ENCODE measurements around the gene TPM2. TPM values are rescaled to one million over a fixed set of nuclear protein-coding genes. Genes with fewer than 3 reads are reported as not detected.

TPM2 gene
- total and polyA plus RNA-seq, 2 donors (not counting 1 experiment from before 2014, with no cell fraction given) = 2.4 to 6.3 TPM

DNA sequence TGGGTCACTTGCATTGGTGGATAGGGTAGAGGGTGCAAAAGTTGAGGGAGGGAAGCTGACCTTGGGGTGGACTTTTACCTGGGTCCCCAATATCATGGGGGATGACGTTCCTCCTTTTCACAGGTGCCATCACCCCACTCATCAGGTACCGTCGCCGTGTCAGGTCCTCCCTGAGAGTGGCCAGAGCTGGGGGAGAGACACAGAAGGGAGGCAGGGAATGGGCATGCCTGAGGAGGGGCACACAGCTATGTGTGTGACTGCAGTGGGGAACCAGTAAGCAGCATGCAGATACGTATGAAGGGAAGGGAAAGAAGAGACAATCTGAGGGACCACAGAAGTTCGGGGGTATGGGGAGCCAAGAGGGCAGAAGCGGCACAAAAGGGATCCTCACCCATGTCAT is 49.2 kb upstream of the TPM2 start:
- Histone ChIP-seq H3K36me3 (replicated peaks in 1 of 2; ENCODE audit: control extremely low read depth in 1 of 2, control insufficient read depth in 1 of 2, extremely low read depth in 1 of 2, insufficient read depth in 2 of 2, low read length in 1 of 2) (peaks cover 1 to 92% of the 10 kb centered on the region in 2 experiments), H3K4me1 (ENCODE audit: control insufficient read depth in 2 of 2, insufficient read depth in 2 of 2, low read length in 2 of 2) (peaks cover 0 to 8% of the 10 kb centered on the region in 2 donors), H3K27ac (ENCODE audit: low read length in 2 of 2) (no peak overlapping the region), H3K4me2 (replicated peaks; ENCODE audit: low read depth, low read length, poor library complexity, severe bottlenecking) (no peak overlapping the region), H3K4me3 (ENCODE audit: control extremely low read depth in 1 of 5, extremely low read depth in 1 of 5, insufficient read depth in 1 of 5, low read depth in 2 of 5, low read length in 4 of 5) (no peak overlapping the region), H3K9me3 (ENCODE audit: control extremely low read depth in 1 of 3, control insufficient read depth in 2 of 3, insufficient read depth in 1 of 3, low read length in 2 of 3) (no peaks in the 10 kb centered on the region), H4K20me1 (ENCODE audit: control insufficient read depth, insufficient read depth, low read length, poor library complexity, severe bottlenecking) (peaks cover 11% of the 10 kb centered on the region), H3K9ac (ENCODE audit: low read length) (no peak overlapping the region), H2AFZ (ENCODE audit: insufficient read depth, low read depth, low read length, poor library complexity, severe bottlenecking) (no peak overlapping the region), H3K79me2 (ENCODE audit: control insufficient read depth, insufficient read depth, low read length) (peaks cover 24% of the 10 kb centered on the region), H3K27me3 (replicated peaks in 1 of 4; ENCODE audit: control extremely low read depth in 1 of 4, control insufficient read depth in 3 of 4, insufficient read depth in 4 of 4, low read length in 3 of 4) (no peaks in the 10 kb centered on the region)
- intact Hi-C loops (cut with micrococcal nuclease) = loop anchor here (10.0 kb wide), 2 partner anchors 664 to 1726 kb away; partner anchors contain the start of genes FANCG, VCP and ZBTB5
- TF ChIP-seq, protein P1, sequence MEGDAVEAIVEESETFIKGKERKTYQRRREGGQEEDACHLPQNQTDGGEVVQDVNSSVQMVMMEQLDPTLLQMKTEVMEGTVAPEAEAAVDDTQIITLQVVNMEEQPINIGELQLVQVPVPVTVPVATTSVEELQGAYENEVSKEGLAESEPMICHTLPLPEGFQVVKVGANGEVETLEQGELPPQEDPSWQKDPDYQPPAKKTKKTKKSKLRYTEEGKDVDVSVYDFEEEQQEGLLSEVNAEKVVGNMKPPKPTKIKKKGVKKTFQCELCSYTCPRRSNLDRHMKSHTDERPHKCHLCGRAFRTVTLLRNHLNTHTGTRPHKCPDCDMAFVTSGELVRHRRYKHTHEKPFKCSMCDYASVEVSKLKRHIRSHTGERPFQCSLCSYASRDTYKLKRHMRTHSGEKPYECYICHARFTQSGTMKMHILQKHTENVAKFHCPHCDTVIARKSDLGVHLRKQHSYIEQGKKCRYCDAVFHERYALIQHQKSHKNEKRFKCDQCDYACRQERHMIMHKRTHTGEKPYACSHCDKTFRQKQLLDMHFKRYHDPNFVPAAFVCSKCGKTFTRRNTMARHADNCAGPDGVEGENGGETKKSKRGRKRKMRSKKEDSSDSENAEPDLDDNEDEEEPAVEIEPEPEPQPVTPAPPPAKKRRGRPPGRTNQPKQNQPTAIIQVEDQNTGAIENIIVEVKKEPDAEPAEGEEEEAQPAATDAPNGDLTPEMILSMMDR (IDR thresholded peaks at IDR 0.05) = no peak
- TF ChIP-seq EZH2 (IDR thresholded peaks at IDR 0.05; ENCODE audit: borderline replicate concordance, insufficient read depth, low read depth, low read length, poor library complexity, severe bottlenecking) = no peak
- DNase-seq (no peak), ATAC-seq (ENCODE audit: low read depth) (no peak)
- H3K27me3 Mint-ChIP-seq = no peaks in the 10 kb centered on the region
- H3K4me1 Mint-ChIP-seq = peaks cover 9% of the 10 kb centered on the region
- ChIA-PET CTCF (interaction anchor here (1.0 to 9.7 kb wide), 3 partner anchors 8 to 87 kb away, joined by 5 to 142 read pairs (median 20); partner anchors contain the start of genes GBA2 and RGP1), POLR2A (no interaction called here)
- H3K4me3 Mint-ChIP-seq = no peak overlapping the region
- no peaks in the 10 kb centered on the region for H3K9me3 Mint-ChIP-seq (ENCODE audit: insufficient read depth)
- no peak overlapping the region for H3K27ac Mint-ChIP-seq
- 96% methylated on average over 4 of the region's 7 CpGs for WGBS (ENCODE audit: insufficient coverage)

DNA sequence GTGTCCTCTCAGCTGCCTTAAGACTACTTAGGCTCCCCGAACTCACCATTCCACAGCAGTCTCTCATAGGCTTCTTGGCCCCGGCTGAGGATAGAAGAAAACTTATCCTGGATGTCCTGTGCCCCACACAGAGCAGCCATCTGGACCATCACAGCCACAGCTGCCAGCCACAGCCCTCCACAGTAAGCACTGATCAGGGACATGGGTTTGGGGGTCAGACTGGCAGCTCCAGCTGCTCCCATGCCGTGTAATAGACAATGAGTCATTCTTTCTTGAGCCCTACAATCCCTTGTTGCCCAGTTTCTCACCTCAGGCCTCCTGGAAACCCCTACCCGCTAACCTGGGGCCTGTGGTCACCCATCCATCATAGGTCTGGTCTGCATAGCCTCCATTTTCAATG is 48.5 kb upstream of the TPM2 start:
- intact Hi-C loops (cut with micrococcal nuclease) = loop anchor here (10.0 kb wide), 2 partner anchors 663 to 1727 kb away; partner anchors contain the start of genes FANCG, VCP and ZBTB5
- POLR2A ChIA-PET = interaction anchor here (1.1 kb wide), 1 partner anchor 11 kb away, joined by 5 read pairs; the partner anchor contains the start of genes GBA2 and RGP1
- Mint-ChIP-seq H3K27me3 (no peaks in the 10 kb centered on the region), H3K4me3 (no peak overlapping the region), H3K9me3 (ENCODE audit: insufficient read depth) (no peaks in the 10 kb centered on the region), H3K27ac (peak overlapping the region; percentile 3), H3K4me1 (peaks cover 5% of the 10 kb centered on the region)
- DNase-seq (no peak), ATAC-seq (ENCODE audit: low read depth) (no peak)
- no peak overlapping the region for H3K4me3 ChIP-seq (ENCODE audit: control extremely low read depth in 1 of 5, extremely low read depth in 1 of 5, insufficient read depth in 1 of 5, low read depth in 2 of 5, low read length in 4 of 5)
- TF ChIP-seq, protein P1 (IDR thresholded peaks at IDR 0.05) = no peak
- TF ChIP-seq EZH2 (IDR thresholded peaks at IDR 0.05; ENCODE audit: borderline replicate concordance, insufficient read depth, low read depth, low read length, poor library complexity, severe bottlenecking) = no peak
- CTCF ChIA-PET = interaction anchor here (1.4 to 9.7 kb wide), 5 partner anchors 8 to 144 kb away, joined by 5 to 142 read pairs (median 9); partner anchors contain the start of genes GBA2, RGP1 and SPAG8
- peaks cover 1 to 84% of the 10 kb centered on the region in 2 experiments for H3K36me3 ChIP-seq (replicated peaks in 1 of 2; ENCODE audit: control extremely low read depth in 1 of 2, control insufficient read depth in 1 of 2, extremely low read depth in 1 of 2, insufficient read depth in 2 of 2, low read length in 1 of 2)
- peaks cover 9% of the 10 kb centered on the region for H4K20me1 ChIP-seq (ENCODE audit: control insufficient read depth, insufficient read depth, low read length, poor library complexity, severe bottlenecking)
- no peak overlapping the region for H3K4me2 ChIP-seq (replicated peaks; ENCODE audit: low read depth, low read length, poor library complexity, severe bottlenecking)
- no peak overlapping the region for H2AFZ ChIP-seq (ENCODE audit: insufficient read depth, low read depth, low read length, poor library complexity, severe bottlenecking)
- H3K4me1 ChIP-seq (ENCODE audit: control insufficient read depth in 2 of 2, insufficient read depth in 2 of 2, low read length in 2 of 2) = peaks cover 5 to 11% of the 10 kb centered on the region in 2 donors
- no peaks in the 10 kb centered on the region for H3K9me3 ChIP-seq (ENCODE audit: control extremely low read depth in 1 of 3, control insufficient read depth in 2 of 3, insufficient read depth in 1 of 3, low read length in 2 of 3)
- WGBS (ENCODE audit: insufficient coverage) = 97% methylated on average over 4 of the region's 4 CpGs
- H3K27me3 ChIP-seq (replicated peaks in 1 of 4; ENCODE audit: control extremely low read depth in 1 of 4, control insufficient read depth in 3 of 4, insufficient read depth in 4 of 4, low read length in 3 of 4) = no peaks in the 10 kb centered on the region
- peaks cover 23% of the 10 kb centered on the region for H3K79me2 ChIP-seq (ENCODE audit: control insufficient read depth, insufficient read depth, low read length)
- H3K27ac ChIP-seq (ENCODE audit: low read length in 2 of 2) = no peak overlapping the region
- H3K9ac ChIP-seq (ENCODE audit: low read length) = no peak overlapping the region
